PC-9 (cell line): ENCODE measurements around the gene R3HCC1L.

Source experiments
- EZH2 ChIP-seq: fragments of 200-600 bp; sonication (generic); IDR thresholded peaks from 2 replicates; pipeline ENCODE4 v1.8.0; 2017; ENCODE audit warnings: antibody characterized with exemption, low read depth
- TF ChIP-seq, protein P1 (sequence below): fragments of 200-600 bp; sonication (generic); conservative IDR thresholded peaks from 2 replicates; pipeline ENCODE4 v1.6.1; 2017; ENCODE audit warnings: mixed run types, antibody characterized with exemption, mild to moderate bottlenecking, moderate library complexity

DNA sequence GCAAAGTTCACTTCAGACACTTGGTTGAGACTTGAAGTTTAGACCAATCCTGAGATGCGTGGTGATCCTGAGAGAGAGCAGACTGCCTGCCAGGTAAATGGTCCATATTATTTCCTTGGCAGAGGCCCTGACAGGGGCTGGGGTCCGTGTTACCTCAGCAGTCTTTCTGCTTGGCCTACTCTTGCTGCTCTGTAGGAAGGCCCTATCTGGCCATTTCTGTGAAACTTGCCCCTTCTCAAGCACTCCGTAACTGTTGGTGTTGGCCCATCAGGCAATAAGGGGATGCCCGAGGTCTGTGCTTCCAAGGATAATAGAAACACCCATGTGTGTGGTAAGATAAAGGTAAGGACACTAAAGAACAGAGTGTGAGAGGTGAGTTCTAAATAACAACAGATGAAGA lies 113.6 kb downstream of the R3HCC1L start:
- TF ChIP-seq, protein P1, sequence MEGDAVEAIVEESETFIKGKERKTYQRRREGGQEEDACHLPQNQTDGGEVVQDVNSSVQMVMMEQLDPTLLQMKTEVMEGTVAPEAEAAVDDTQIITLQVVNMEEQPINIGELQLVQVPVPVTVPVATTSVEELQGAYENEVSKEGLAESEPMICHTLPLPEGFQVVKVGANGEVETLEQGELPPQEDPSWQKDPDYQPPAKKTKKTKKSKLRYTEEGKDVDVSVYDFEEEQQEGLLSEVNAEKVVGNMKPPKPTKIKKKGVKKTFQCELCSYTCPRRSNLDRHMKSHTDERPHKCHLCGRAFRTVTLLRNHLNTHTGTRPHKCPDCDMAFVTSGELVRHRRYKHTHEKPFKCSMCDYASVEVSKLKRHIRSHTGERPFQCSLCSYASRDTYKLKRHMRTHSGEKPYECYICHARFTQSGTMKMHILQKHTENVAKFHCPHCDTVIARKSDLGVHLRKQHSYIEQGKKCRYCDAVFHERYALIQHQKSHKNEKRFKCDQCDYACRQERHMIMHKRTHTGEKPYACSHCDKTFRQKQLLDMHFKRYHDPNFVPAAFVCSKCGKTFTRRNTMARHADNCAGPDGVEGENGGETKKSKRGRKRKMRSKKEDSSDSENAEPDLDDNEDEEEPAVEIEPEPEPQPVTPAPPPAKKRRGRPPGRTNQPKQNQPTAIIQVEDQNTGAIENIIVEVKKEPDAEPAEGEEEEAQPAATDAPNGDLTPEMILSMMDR: no peak
- TF ChIP-seq EZH2: no peak
